ENCODE data around the gene RAB37. TPM values are rescaled to one million over a fixed set of nuclear protein-coding genes. Genes with fewer than 3 reads are reported as not detected.

RAB37 gene
- total RNA-seq, 1 experiment from 2014 or later = 8.9 TPM

GRCh38 chr17:74779501-74779900 is 42.4 kb downstream of the RAB37 start (continued):
- TF ChIP-seq ZNF512 (CRISPR knock-in tag; IDR thresholded peaks at IDR 0.05; ENCODE audit: borderline replicate concordance) (no peak), ZNF138 (CRISPR knock-in tag; conservative IDR thresholded peaks at IDR 0.05) (no peak), ZNF219 (CRISPR knock-in tag; IDR thresholded peaks at IDR 0.05; ENCODE audit: borderline replicate concordance) (no peak)

DNA sequence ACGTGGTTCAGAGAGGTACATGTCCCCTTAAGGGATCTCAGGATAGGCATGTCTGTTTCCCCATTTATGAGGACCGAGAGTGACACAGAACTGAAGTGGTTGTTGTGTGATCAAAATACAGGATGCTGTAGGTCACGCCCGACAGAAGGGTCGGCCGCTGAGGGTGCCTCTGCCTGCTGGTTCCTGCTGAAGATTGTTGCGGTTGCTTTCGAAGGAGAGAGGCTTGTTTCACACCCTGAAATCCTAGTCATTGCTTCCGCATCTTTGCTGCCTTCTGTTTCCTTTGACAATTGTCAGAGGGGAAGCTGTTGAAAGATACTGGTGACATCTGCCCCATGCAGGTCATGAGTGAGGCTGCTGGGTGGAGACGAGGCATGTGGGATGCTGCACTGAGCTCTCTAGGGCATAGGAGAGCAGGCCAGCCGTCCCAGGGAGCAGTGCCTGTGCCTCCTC is 42.9 kb downstream of the RAB37 start:
- no peaks in the 10 kb centered on the region for H3K9me3 Mint-ChIP-seq
- ATAC-seq = no peak
- H3K27me3 Mint-ChIP-seq (ENCODE audit: low read depth) = no peaks in the 10 kb centered on the region
- peaks cover 8% of the 10 kb centered on the region; the same call in 1 of the 2 replicates for H3K36me3 Mint-ChIP-seq
- POLR2A ChIA-PET = no interaction called here
- CTCF ChIA-PET = interaction anchor here (1.7 to 2.9 kb wide), 3 partner anchors 9 to 123 kb away, joined by 5 to 17 read pairs (median 5); no protein-coding TSS in a partner anchor
- TF ChIP-seq FOXJ3 (CRISPR knock-in tag; IDR thresholded peaks at IDR 0.05; ENCODE audit: borderline replicate concordance) (no peak), E2F1 (CRISPR knock-in tag; IDR thresholded peaks at IDR 0.05) (no peak), TCF7 (CRISPR knock-in tag; IDR thresholded peaks at IDR 0.05; ENCODE audit: low read depth) (no peak), ZNF121 (CRISPR knock-in tag; IDR thresholded peaks at IDR 0.05) (no peak), E2F4 (CRISPR knock-in tag; IDR thresholded peaks at IDR 0.05; ENCODE audit: borderline replicate concordance, low read depth) (no peak), ZNF138 (CRISPR knock-in tag; conservative IDR thresholded peaks at IDR 0.05) (no peak), NFATC4 (CRISPR knock-in tag; IDR thresholded peaks at IDR 0.05) (no peak), NFYB (CRISPR knock-in tag; conservative IDR thresholded peaks at IDR 0.05; ENCODE audit: low read depth) (no peak), HMGA2 (CRISPR knock-in tag; IDR thresholded peaks at IDR 0.05) (no peak), TEAD1 (CRISPR knock-in tag; IDR thresholded peaks at IDR 0.05) (no peak), ZNF396 (CRISPR knock-in tag; IDR thresholded peaks at IDR 0.05; ENCODE audit: borderline replicate concordance) (no peak), NFE2L1 (CRISPR knock-in tag; IDR thresholded peaks at IDR 0.05) (no peak), AR (CRISPR knock-in tag; IDR thresholded peaks at IDR 0.05) (no peak), OVOL2 (CRISPR knock-in tag; IDR thresholded peaks at IDR 0.05; ENCODE audit: borderline replicate concordance) (no peak), ZNF425 (CRISPR knock-in tag; conservative IDR thresholded peaks at IDR 0.05) (no peak), RELA (CRISPR knock-in tag; IDR thresholded peaks at IDR 0.05; ENCODE audit: borderline replicate concordance) (no peak)
- TF ChIP-seq, protein P1, sequence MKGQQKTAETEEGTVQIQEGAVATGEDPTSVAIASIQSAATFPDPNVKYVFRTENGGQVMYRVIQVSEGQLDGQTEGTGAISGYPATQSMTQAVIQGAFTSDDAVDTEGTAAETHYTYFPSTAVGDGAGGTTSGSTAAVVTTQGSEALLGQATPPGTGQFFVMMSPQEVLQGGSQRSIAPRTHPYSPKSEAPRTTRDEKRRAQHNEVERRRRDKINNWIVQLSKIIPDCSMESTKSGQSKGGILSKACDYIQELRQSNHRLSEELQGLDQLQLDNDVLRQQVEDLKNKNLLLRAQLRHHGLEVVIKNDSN (CRISPR knock-in tag; IDR thresholded peaks at IDR 0.05) = no peak
- TF ChIP-seq, protein P2, sequence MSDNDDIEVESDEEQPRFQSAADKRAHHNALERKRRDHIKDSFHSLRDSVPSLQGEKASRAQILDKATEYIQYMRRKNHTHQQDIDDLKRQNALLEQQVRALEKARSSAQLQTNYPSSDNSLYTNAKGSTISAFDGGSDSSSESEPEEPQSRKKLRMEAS (CRISPR knock-in tag; IDR thresholded peaks at IDR 0.05) = no peak
- TF ChIP-seq, protein P3, sequence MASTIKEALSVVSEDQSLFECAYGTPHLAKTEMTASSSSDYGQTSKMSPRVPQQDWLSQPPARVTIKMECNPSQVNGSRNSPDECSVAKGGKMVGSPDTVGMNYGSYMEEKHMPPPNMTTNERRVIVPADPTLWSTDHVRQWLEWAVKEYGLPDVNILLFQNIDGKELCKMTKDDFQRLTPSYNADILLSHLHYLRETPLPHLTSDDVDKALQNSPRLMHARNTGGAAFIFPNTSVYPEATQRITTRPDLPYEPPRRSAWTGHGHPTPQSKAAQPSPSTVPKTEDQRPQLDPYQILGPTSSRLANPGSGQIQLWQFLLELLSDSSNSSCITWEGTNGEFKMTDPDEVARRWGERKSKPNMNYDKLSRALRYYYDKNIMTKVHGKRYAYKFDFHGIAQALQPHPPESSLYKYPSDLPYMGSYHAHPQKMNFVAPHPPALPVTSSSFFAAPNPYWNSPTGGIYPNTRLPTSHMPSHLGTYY (CRISPR knock-in tag; IDR thresholded peaks at IDR 0.05) = no peak
- TF ChIP-seq, protein P4, sequence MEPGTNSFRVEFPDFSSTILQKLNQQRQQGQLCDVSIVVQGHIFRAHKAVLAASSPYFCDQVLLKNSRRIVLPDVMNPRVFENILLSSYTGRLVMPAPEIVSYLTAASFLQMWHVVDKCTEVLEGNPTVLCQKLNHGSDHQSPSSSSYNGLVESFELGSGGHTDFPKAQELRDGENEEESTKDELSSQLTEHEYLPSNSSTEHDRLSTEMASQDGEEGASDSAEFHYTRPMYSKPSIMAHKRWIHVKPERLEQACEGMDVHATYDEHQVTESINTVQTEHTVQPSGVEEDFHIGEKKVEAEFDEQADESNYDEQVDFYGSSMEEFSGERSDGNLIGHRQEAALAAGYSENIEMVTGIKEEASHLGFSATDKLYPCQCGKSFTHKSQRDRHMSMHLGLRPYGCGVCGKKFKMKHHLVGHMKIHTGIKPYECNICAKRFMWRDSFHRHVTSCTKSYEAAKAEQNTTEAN (CRISPR knock-in tag; IDR thresholded peaks at IDR 0.05) = no peak
- H3K27ac Mint-ChIP-seq = no peak overlapping the region
- H3K4me1 Mint-ChIP-seq = peaks cover 33% of the 10 kb centered on the region
- no peak for DNase-seq (ENCODE audit: low spot score)
- no peak overlapping the region for H3K4me3 Mint-ChIP-seq

Measured in WTC11 (cell line).